Natural killer cell (primary cell): ENCODE data around the gene RASGRF1. TPM values are rescaled to one million over a fixed set of nuclear protein-coding genes. Genes with fewer than 3 reads are reported as not detected.
A peak's percentile ranks its signal among the peaks of the same experiment; 100 is the strongest.

Experiments used
- ATAC-seq, 3 donors: fragments of 150-1000 bp in 2 of 3; fragments of 200-7000 bp in 1 of 3; cut with Tn5 transposase; 1 replicate in 1 of 3; 2 replicates in 2 of 3; pipeline ENCODE4 v1.10.0; 2021; ENCODE audit warnings: mild to moderate bottlenecking in 2 of 3, moderate library complexity in 2 of 3
- DNase-seq, 2 donors: peaks; one replicate each; pipeline versions ENCODE4 v3.0.0 to v3.0.0-alpha.2; 2013 to 2021; ENCODE audit warnings: mixed read lengths in 1 of 2
- H3K27ac ChIP-seq: one replicate; pipeline ENCODE4 v1.5.1; 2013; ENCODE audit warnings: mild to moderate bottlenecking, low read length
- H3K27me3 ChIP-seq: one replicate; pipeline ENCODE4 v1.6.1; 2013; ENCODE audit warnings: low read length; ENCODE audit not compliant: control insufficient read depth, insufficient read depth
- H3K36me3 ChIP-seq: one replicate; pipeline ENCODE4 v1.6.1; 2013; ENCODE audit warnings: low read length; ENCODE audit not compliant: control insufficient read depth, insufficient read depth
- H3K4me1 ChIP-seq: one replicate; pipeline ENCODE4 v1.6.1; 2013; ENCODE audit warnings: low read length; ENCODE audit not compliant: control insufficient read depth, insufficient read depth
- H3K4me3 ChIP-seq: one replicate; pipeline ENCODE4 v1.5.1; 2013; ENCODE audit warnings: low read length
- H3K9me3 ChIP-seq: one replicate; pipeline ENCODE4 v1.6.1; 2013; ENCODE audit warnings: low read length; ENCODE audit not compliant: control insufficient read depth, insufficient read depth
- H3K27ac Mint-ChIP-seq, 2 donors: one replicate each; pipeline ENCODE4 v1.8.0; 2022; ENCODE audit warnings: mild to moderate bottlenecking in 2 of 2, mixed read lengths in 2 of 2, moderate library complexity in 1 of 2
- H3K27me3 Mint-ChIP-seq, 2 donors: one replicate each; pipeline ENCODE4 v1.8.0; 2022; ENCODE audit warnings: low read depth in 2 of 2, mixed read lengths in 2 of 2
- H3K36me3 Mint-ChIP-seq: one replicate; pipeline ENCODE4 v1.8.0; 2022; ENCODE audit warnings: mixed read lengths
- H3K4me1 Mint-ChIP-seq, 2 donors: one replicate each; pipeline ENCODE4 v1.8.0; 2022; ENCODE audit warnings: mixed read lengths in 2 of 2
- H3K4me3 Mint-ChIP-seq: one replicate; pipeline ENCODE4 v1.8.0; 2022; ENCODE audit warnings: mild to moderate bottlenecking, moderate library complexity, mixed read lengths
- H3K9me3 Mint-ChIP-seq, 2 donors: one replicate each; pipeline ENCODE4 v1.8.0; 2022; ENCODE audit warnings: mixed read lengths in 2 of 2
- WGBS: methylation state at CpG from one replicate; pipeline ENCODE4 v1.1.7; 2013; ENCODE audit warnings: missing lambda C conversion rate; ENCODE audit not compliant: insufficient coverage; 5-methylcytosine and 5-hydroxymethylcytosine counted together
- intact Hi-C: fragments of 100-400 bp; cut with micrococcal nuclease; formaldehyde crosslinking; loops from one replicate; pipeline ENCODE4 v1.14.2; 2022
- total RNA-seq, 4 donors: library from RNA; stranded (reverse); fragments of 120-200 nt in 1 of 4; gene quantifications; one replicate each; pipeline versions ENCODE4 v1.2.3 to v1.2.4, GENCODE V29; 2013 to 2022
- TF ChIP-seq, protein P1 (sequence below): fragments of 200-600 bp; IDR thresholded peaks from one replicate; pipeline ENCODE4 v1.8.0; 2022; ENCODE audit warnings: antibody characterized with exemption

Gene RASGRF1
- total RNA-seq, 3 donors from 2014 or later (not counting 1 experiment from before 2014, with no cell fraction given): not detected

DNA sequence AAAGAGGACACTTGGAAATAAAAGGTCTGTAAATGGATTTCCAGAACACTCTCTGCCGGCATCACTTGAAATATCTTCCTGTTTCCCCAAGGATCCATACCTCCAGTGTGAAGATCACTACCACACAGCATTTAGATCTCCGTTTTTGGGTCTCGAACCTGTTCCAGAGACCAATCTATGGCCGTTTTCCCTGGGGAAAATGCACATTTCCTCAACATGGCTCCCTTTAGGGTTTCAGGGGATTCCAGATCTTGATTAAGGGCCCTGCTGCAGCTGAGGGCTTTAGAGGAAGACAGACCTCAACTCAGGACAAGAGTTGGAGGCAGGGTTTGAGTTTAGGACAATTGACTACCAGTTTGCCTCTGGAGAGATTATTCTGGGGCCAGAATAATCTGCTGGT, 147.8 kb downstream of the RASGRF1 start:
- intact Hi-C loops: no loop called here
- Mint-ChIP-seq H3K27me3 (peaks cover 0 to 11% of the 10 kb centered on the region in 2 donors), H3K36me3 (no peaks in the 10 kb centered on the region), H3K9me3 (no peaks in the 10 kb centered on the region), H3K4me3 (no peak overlapping the region), H3K4me1 (peaks cover 0 to 9% of the 10 kb centered on the region in 2 donors), H3K27ac (no peak overlapping the region)
- Histone ChIP-seq H3K27ac (no peak overlapping the region), H3K9me3 (no peaks in the 10 kb centered on the region), H3K36me3 (no peaks in the 10 kb centered on the region), H3K4me1 (peaks cover 20% of the 10 kb centered on the region), H3K4me3 (no peak overlapping the region), H3K27me3 (peaks cover 4% of the 10 kb centered on the region)
- DNase-seq (no peak), ATAC-seq (no peak)
- TF ChIP-seq, protein P1, sequence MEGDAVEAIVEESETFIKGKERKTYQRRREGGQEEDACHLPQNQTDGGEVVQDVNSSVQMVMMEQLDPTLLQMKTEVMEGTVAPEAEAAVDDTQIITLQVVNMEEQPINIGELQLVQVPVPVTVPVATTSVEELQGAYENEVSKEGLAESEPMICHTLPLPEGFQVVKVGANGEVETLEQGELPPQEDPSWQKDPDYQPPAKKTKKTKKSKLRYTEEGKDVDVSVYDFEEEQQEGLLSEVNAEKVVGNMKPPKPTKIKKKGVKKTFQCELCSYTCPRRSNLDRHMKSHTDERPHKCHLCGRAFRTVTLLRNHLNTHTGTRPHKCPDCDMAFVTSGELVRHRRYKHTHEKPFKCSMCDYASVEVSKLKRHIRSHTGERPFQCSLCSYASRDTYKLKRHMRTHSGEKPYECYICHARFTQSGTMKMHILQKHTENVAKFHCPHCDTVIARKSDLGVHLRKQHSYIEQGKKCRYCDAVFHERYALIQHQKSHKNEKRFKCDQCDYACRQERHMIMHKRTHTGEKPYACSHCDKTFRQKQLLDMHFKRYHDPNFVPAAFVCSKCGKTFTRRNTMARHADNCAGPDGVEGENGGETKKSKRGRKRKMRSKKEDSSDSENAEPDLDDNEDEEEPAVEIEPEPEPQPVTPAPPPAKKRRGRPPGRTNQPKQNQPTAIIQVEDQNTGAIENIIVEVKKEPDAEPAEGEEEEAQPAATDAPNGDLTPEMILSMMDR: no peak
- 91% methylated on average over 4 of the region's 4 CpGs for WGBS

DNA sequence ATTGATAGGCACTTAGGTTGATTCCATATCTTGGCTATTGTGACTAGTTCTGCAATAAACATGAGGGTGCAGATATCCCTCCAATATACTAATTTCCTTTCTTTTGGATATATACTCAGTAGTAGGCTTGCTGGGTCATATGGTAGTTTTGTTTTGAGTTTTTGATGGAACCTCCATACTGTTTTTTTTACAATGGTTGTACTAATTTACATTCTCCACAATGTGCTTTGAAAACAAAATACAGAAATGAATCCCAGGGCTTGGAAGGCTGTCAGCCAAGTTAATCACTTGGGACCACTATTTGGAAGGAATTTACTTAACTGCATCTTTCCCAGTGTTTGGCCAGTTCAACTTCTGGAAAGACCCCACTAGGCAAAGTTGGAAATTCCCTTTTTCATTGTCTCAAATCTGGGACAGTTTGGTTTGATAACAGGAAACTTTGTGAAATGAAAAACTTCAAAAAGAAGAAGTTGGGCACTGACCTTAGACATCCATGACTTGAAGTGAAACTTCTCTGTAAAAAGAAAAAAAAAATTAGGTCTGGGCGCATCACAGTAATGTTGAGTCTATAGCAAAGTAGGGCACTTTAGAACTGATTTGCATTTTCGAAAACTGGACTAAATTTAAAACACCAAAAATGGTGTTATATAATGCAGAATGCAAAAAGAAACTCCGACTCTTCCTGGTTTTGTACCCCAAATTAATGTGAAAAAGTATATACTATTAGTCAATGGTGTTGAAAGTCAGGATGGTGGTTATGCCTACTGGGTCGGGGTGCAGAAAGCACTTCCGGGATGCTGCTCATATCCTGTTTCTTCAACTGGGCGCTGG, 151.7 kb downstream of the RASGRF1 start:
- H3K36me3 ChIP-seq: peaks cover 3% of the 10 kb centered on the region
- no peaks in the 10 kb centered on the region for H3K27me3 ChIP-seq
- DNase-seq (peak in 1 of 2 donors; percentile 56), ATAC-seq (no peak)
- intact Hi-C loops: no loop called here
- Mint-ChIP-seq H3K4me3 (no peak overlapping the region), H3K27me3 (peaks cover 0 to 6% of the 10 kb centered on the region in 2 donors), H3K9me3 (no peaks in the 10 kb centered on the region), H3K4me1 (no peaks in the 10 kb centered on the region), H3K36me3 (no peaks in the 10 kb centered on the region), H3K27ac (no peak overlapping the region)
- peak overlapping the region; percentile 59 for H3K27ac ChIP-seq
- 47% methylated on average over 5 of the region's 6 CpGs for WGBS
- H3K4me3 ChIP-seq: no peak overlapping the region
- no peaks in the 10 kb centered on the region for H3K9me3 ChIP-seq
- peaks cover 26% of the 10 kb centered on the region for H3K4me1 ChIP-seq
- TF ChIP-seq, protein P1: no peak

- DNase-seq: no peak
- 38% methylated on average over 14 of the region's 14 CpGs for WGBS
- TF ChIP-seq, protein P1: no peak
- Mint-ChIP-seq H3K27ac (no peak overlapping the region), H3K36me3 (no peaks in the 10 kb centered on the region), H3K27me3 (peaks cover 0 to 3% of the 10 kb centered on the region in 2 donors), H3K9me3 (no peaks in the 10 kb centered on the region), H3K4me1 (no peaks in the 10 kb centered on the region), H3K4me3 (no peak overlapping the region)
- Histone ChIP-seq H3K36me3 (peaks cover 6% of the 10 kb centered on the region), H3K9me3 (no peaks in the 10 kb centered on the region), H3K4me3 (no peak overlapping the region), H3K27me3 (no peaks in the 10 kb centered on the region), H3K4me1 (peaks cover 26% of the 10 kb centered on the region), H3K27ac (no peak overlapping the region)
- no peak for ATAC-seq
- intact Hi-C loops: no loop called here
Observed at GRCh38 chr15:78937132-78937739, 153.3 kb downstream of the RASGRF1 start.
